ENCODE measurements around the gene MT3. TPM values are rescaled to one million over a fixed set of nuclear protein-coding genes. Genes with fewer than 3 reads are reported as not detected.
"Not testable (repeated sequence)": the region's sequence is repeated elsewhere in the genome, so short reads cannot be mapped to it uniquely, and the experiment has no call there.

The MT3 gene
- total and polyA plus RNA-seq, 4 donors = 32.5 to 363 (median 186) TPM

- H3K27ac ChIP-seq (ENCODE audit: low read depth, low read length) = no peak overlapping the region
- H3K4me1 ChIP-seq (ENCODE audit: control insufficient read depth, insufficient read depth, low read length) = no peaks in the 10 kb centered on the region
- WGBS (ENCODE audit: insufficient coverage) = no CpG with 5 or more reads among the region's 1 CpG
- DNase-seq (ENCODE audit: low read depth in 4 of 6, low spot score in 6 of 6) = no peak
- no peaks in the 10 kb centered on the region for H3K9me3 ChIP-seq (ENCODE audit: control insufficient read depth, insufficient read depth, low read length)
- H3K4me3 ChIP-seq (ENCODE audit: low read depth, low read length) = no peak overlapping the region
- no peaks in the 10 kb centered on the region for H3K36me3 ChIP-seq (ENCODE audit: control insufficient read depth, insufficient read depth, low read length)
- H3K27me3 ChIP-seq (ENCODE audit: control insufficient read depth, insufficient read depth, low read length) = no peaks in the 10 kb centered on the region
Observed at GRCh38 chr16:56574625-56575024, 14.7 kb upstream of the MT3 start.

DNA sequence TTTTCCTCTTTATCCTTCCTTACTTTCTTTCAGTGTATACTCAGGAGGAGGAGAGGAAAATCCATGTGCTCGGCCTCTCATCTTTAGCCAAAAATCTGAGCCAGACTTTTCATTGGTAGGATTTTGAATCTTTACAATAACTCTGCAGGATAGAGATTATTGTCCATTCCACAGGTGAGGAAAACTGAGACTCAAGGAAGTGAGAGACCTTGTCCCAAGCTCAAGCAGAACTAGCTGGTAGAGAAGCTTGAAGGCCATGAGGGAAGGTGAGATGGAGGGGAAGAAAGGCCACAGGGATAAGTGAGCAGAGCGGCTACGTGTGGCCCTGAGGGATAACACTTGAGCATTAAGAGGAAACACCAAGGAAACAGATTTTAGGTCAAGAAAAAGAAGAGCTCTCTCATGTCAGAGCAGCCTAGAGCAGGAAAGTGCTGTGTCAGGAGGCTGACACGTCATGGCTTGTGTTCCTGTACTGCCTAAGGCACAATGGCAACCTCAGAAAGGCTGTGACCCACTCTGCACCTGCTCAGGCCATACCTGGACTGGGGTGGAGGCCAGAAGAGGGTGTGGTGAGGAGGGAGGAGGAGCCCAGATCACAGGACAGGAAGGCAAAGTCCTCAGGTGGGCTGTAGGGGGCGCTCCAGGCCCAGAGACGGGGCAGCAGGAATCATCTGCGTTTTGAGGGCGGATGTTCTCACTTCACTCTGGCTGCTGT lies 12.6 kb upstream of the MT3 start:
- Histone ChIP-seq H3K4me3 (ENCODE audit: low read depth, low read length) (no peak overlapping the region), H3K27me3 (ENCODE audit: control insufficient read depth, insufficient read depth, low read length) (no peaks in the 10 kb centered on the region), H3K4me1 (ENCODE audit: control insufficient read depth, insufficient read depth, low read length) (no peaks in the 10 kb centered on the region), H3K27ac (ENCODE audit: low read depth, low read length) (no peak overlapping the region), H3K9me3 (ENCODE audit: control insufficient read depth, insufficient read depth, low read length) (no peaks in the 10 kb centered on the region), H3K36me3 (ENCODE audit: control insufficient read depth, insufficient read depth, low read length) (no peaks in the 10 kb centered on the region)
- no peak for DNase-seq (ENCODE audit: low read depth in 4 of 6, low spot score in 6 of 6)
- 41% methylated on average over 7 of the region's 8 CpGs for WGBS (ENCODE audit: insufficient coverage)

DNA sequence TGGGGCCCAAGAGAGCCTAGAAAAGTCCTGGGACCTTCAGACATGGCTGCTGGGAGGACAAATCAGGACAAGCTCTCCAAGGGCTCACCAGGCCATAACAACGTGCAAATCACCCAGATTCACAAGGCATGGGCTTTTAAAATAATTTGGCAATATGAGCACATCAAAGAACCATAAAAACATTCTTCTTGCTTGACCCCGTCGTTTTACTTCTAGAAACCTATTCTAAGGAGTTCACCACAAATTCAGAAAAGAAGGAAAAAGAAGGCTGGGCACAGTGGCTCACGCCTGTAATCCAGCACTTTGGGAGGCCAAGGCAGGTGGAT lies 12.1 kb upstream of the MT3 start:
- Histone ChIP-seq H3K27me3 (ENCODE audit: control insufficient read depth, insufficient read depth, low read length) (no peaks in the 10 kb centered on the region), H3K27ac (ENCODE audit: low read depth, low read length) (no peak overlapping the region), H3K4me1 (ENCODE audit: control insufficient read depth, insufficient read depth, low read length) (no peaks in the 10 kb centered on the region), H3K9me3 (ENCODE audit: control insufficient read depth, insufficient read depth, low read length) (no peaks in the 10 kb centered on the region), H3K4me3 (ENCODE audit: low read depth, low read length) (no peak overlapping the region), H3K36me3 (ENCODE audit: control insufficient read depth, insufficient read depth, low read length) (no peaks in the 10 kb centered on the region)
- 20% methylated on average over 1 of the region's 4 CpGs for WGBS (ENCODE audit: insufficient coverage)
- no peak for DNase-seq (ENCODE audit: low read depth in 4 of 6, low spot score in 6 of 6)

GRCh38 chr16:56580391-56581048 lies 8.8 kb upstream of the MT3 start:
- no peaks in the 10 kb centered on the region for H3K4me1 ChIP-seq (ENCODE audit: control insufficient read depth, insufficient read depth, low read length)
- no peak overlapping the region for H3K4me3 ChIP-seq (ENCODE audit: low read depth, low read length)
- H3K9me3 ChIP-seq (ENCODE audit: control insufficient read depth, insufficient read depth, low read length) = no peaks in the 10 kb centered on the region
- no peak for DNase-seq (ENCODE audit: low read depth in 4 of 6, low spot score in 6 of 6)
- H3K36me3 ChIP-seq (ENCODE audit: control insufficient read depth, insufficient read depth, low read length) = no peaks in the 10 kb centered on the region
- no peak overlapping the region for H3K27ac ChIP-seq (ENCODE audit: low read depth, low read length)
- 79% methylated on average over 4 of the region's 6 CpGs for whole genome bisulfite sequencing (ENCODE audit: insufficient coverage)
- H3K27me3 ChIP-seq (ENCODE audit: control insufficient read depth, insufficient read depth, low read length) = no peaks in the 10 kb centered on the region

GRCh38 chr16:56582911-56583310 lies 6.4 kb upstream of the MT3 start:
- H3K4me1 ChIP-seq (ENCODE audit: control insufficient read depth, insufficient read depth, low read length); H3K9me3 ChIP-seq (ENCODE audit: control insufficient read depth, insufficient read depth, low read length); H3K27me3 ChIP-seq (ENCODE audit: control insufficient read depth, insufficient read depth, low read length); H3K4me3 ChIP-seq (ENCODE audit: low read depth, low read length); DNase-seq (ENCODE audit: low read depth in 4 of 6, low spot score in 6 of 6); H3K27ac ChIP-seq (ENCODE audit: low read depth, low read length); H3K36me3 ChIP-seq (ENCODE audit: control insufficient read depth, insufficient read depth, low read length): not testable (repeated sequence)
- WGBS (ENCODE audit: insufficient coverage) = no CpG with 5 or more reads among the region's 2 CpGs

GRCh38 chr16:56583351-56584168 lies 5.8 kb upstream of the MT3 start:
- Histone ChIP-seq H3K4me1 (ENCODE audit: control insufficient read depth, insufficient read depth, low read length) (no peaks in the 10 kb centered on the region), H3K9me3 (ENCODE audit: control insufficient read depth, insufficient read depth, low read length) (no peaks in the 10 kb centered on the region), H3K36me3 (ENCODE audit: control insufficient read depth, insufficient read depth, low read length) (no peaks in the 10 kb centered on the region), H3K4me3 (ENCODE audit: low read depth, low read length) (no peak overlapping the region), H3K27ac (ENCODE audit: low read depth, low read length) (no peak overlapping the region), H3K27me3 (ENCODE audit: control insufficient read depth, insufficient read depth, low read length) (no peaks in the 10 kb centered on the region)
- peak in 1 of 6 donors; percentile 2 for DNase-seq (ENCODE audit: low read depth in 4 of 6, low spot score in 6 of 6)
- WGBS (ENCODE audit: insufficient coverage) = 48% methylated on average over 8 of the region's 11 CpGs

DNA sequence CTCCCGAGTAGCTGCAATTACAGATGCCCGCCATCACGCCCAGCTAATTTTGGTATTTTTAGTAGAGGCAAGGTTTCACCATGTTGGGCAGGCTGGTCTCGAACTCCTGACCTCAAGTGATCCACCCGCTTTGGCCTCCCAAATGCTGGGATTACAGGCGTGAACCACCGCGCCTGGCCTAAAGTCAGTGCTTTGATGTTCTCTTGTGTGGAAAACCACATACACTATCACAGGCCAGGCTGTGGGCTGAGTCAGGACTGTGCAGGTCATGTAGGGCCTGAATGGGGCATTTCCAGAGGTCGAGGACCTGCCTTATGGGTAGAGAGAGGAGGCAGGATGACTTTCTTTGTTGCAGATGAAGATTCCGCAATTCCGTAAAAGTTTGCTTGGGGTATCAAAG lies 5.1 kb upstream of the MT3 start:
- Histone ChIP-seq H3K27me3 (ENCODE audit: control insufficient read depth, insufficient read depth, low read length) (no peaks in the 10 kb centered on the region), H3K27ac (ENCODE audit: low read depth, low read length) (no peak overlapping the region), H3K4me1 (ENCODE audit: control insufficient read depth, insufficient read depth, low read length) (peaks cover 4% of the 10 kb centered on the region), H3K9me3 (ENCODE audit: control insufficient read depth, insufficient read depth, low read length) (no peaks in the 10 kb centered on the region), H3K36me3 (ENCODE audit: control insufficient read depth, insufficient read depth, low read length) (no peaks in the 10 kb centered on the region), H3K4me3 (ENCODE audit: low read depth, low read length) (no peak overlapping the region)
- DNase-seq (ENCODE audit: low read depth in 4 of 6, low spot score in 6 of 6) = no peak
- WGBS (ENCODE audit: insufficient coverage) = 89% methylated on average over 8 of the region's 11 CpGs

- H3K4me1 ChIP-seq (ENCODE audit: control insufficient read depth, insufficient read depth, low read length) = peaks cover 29% of the 10 kb centered on the region
- DNase-seq (ENCODE audit: low read depth in 4 of 6, low spot score in 6 of 6) = no peak
- no peak overlapping the region for H3K27ac ChIP-seq (ENCODE audit: low read depth, low read length)
- 12% methylated on average over 8 of the region's 9 CpGs for WGBS (ENCODE audit: insufficient coverage)
- H3K27me3 ChIP-seq (ENCODE audit: control insufficient read depth, insufficient read depth, low read length) = no peaks in the 10 kb centered on the region
- no peaks in the 10 kb centered on the region for H3K9me3 ChIP-seq (ENCODE audit: control insufficient read depth, insufficient read depth, low read length)
- H3K36me3 ChIP-seq (ENCODE audit: control insufficient read depth, insufficient read depth, low read length) = no peaks in the 10 kb centered on the region
- H3K4me3 ChIP-seq (ENCODE audit: low read depth, low read length) = peak overlapping the region; percentile 71
Observed at GRCh38 chr16:56588781-56589140, 567 bp upstream of the MT3 start.

- Histone ChIP-seq H3K9me3 (ENCODE audit: control insufficient read depth, insufficient read depth, low read length) (no peaks in the 10 kb centered on the region), H3K4me1 (ENCODE audit: control insufficient read depth, insufficient read depth, low read length) (peaks cover 29% of the 10 kb centered on the region), H3K4me3 (ENCODE audit: low read depth, low read length) (no peak overlapping the region), H3K27ac (ENCODE audit: low read depth, low read length) (no peak overlapping the region), H3K36me3 (ENCODE audit: control insufficient read depth, insufficient read depth, low read length) (no peaks in the 10 kb centered on the region), H3K27me3 (ENCODE audit: control insufficient read depth, insufficient read depth, low read length) (no peaks in the 10 kb centered on the region)
- WGBS (ENCODE audit: insufficient coverage) = 100% methylated on average over 1 of the region's 4 CpGs
- peak in 2 of 6 donors; percentile 13 to 30 for DNase-seq (ENCODE audit: low read depth in 4 of 6, low spot score in 6 of 6)
Observed at GRCh38 chr16:56591377-56592060, 2.2 kb downstream of the MT3 start.

Measured in spinal cord (tissue), 10 donors.